Tongue (tissue), 2 donors: ENCODE results near the gene PHF3. TPM values are rescaled to one million over a fixed set of nuclear protein-coding genes. Genes with fewer than 3 reads are reported as not detected.

Source experiments
- DNase-seq: peaks from one replicate; pipeline ENCODE4 v3.0.0-alpha.2; 2015
- total RNA-seq: library from RNA; depleted of rRNA; stranded (reverse); fragments of >200 nt; gene quantifications from one replicate; pipeline ENCODE4 v1.2.3, GENCODE V29; 2014

PHF3 gene
- total RNA-seq, 1 donor from 2014 or later, result 90.7 TPM

GRCh38 chr6:63649269-63649668 is 13.7 kb downstream of the PHF3 start:
- no peak for DNase-seq

GRCh38 chr6:63649847-63650265 is 14.3 kb downstream of the PHF3 start:
- no peak for DNase-seq

GRCh38 chr6:63652980-63653379 is 17.4 kb downstream of the PHF3 start:
- DNase-seq, result no peak

- no peak for DNase-seq
Measured at GRCh38 chr6:63660757-63661156, 25.2 kb downstream of the PHF3 start.

GRCh38 chr6:63661769-63662168 is 26.2 kb downstream of the PHF3 start:
- DNase-seq, result no peak

GRCh38 chr6:63663147-63663955 is 27.7 kb downstream of the PHF3 start:
- no peak for DNase-seq

- no peak for DNase-seq
Measured at GRCh38 chr6:63663956-63664281, 28.3 kb downstream of the PHF3 start.

- DNase-seq, result no peak
Measured at GRCh38 chr6:63671098-63671754, 35.6 kb downstream of the PHF3 start.

GRCh38 chr6:63672582-63673129 is 37.1 kb downstream of the PHF3 start:
- DNase-seq, result no peak

GRCh38 chr6:63673692-63674091 is 38.1 kb downstream of the PHF3 start:
- no peak for DNase-seq

- DNase-seq, result no peak
Measured at GRCh38 chr6:63674635-63675034, 39.0 kb downstream of the PHF3 start.

GRCh38 chr6:63675138-63675537 is 39.5 kb downstream of the PHF3 start:
- no peak for DNase-seq

- DNase-seq, result no peak
Measured at GRCh38 chr6:63676412-63677114, 41.0 kb downstream of the PHF3 start.

GRCh38 chr6:63677282-63677681 is 41.7 kb downstream of the PHF3 start:
- peak; percentile 8 for DNase-seq

GRCh38 chr6:63683071-63683603 is 47.5 kb downstream of the PHF3 start:
- no peak for DNase-seq

- no peak for DNase-seq
Measured at GRCh38 chr6:63685446-63686379, 50.1 kb downstream of the PHF3 start.

GRCh38 chr6:63689421-63689820 is 53.8 kb downstream of the PHF3 start:
- DNase-seq, result no peak

- no peak for DNase-seq
Measured at GRCh38 chr6:63690221-63690620, 54.6 kb downstream of the PHF3 start.

GRCh38 chr6:63705707-63706106 is 70.1 kb downstream of the PHF3 start:
- DNase-seq, result no peak

GRCh38 chr6:63706630-63707029 is 71.0 kb downstream of the PHF3 start:
- DNase-seq, result no peak

- no peak for DNase-seq
Measured at GRCh38 chr6:63708631-63709030, 73.0 kb downstream of the PHF3 start.

- no peak for DNase-seq
Measured at GRCh38 chr6:63709148-63709547, 73.5 kb downstream of the PHF3 start.
